ENCODE measurements around the gene ANKS6.
"Not testable (repeated sequence)": the region's sequence is repeated elsewhere in the genome, so short reads cannot be mapped to it uniquely, and the experiment has no call there.

Gene ANKS6

GRCh38 chr9:98688710-98689495, 107.5 kb downstream of the ANKS6 start:
- H3K27ac ChIP-seq (ENCODE audit: low read depth, low read length) = no peak overlapping the region
- H3K27me3 ChIP-seq (ENCODE audit: control insufficient read depth, low read length) = peaks cover 14% of the 10 kb centered on the region; the same call in 1 of the 2 replicates
- H3K4me1 ChIP-seq (ENCODE audit: control insufficient read depth, low read length) = no peaks in the 10 kb centered on the region
- TF ChIP-seq EZH2phosphoT487 (IDR thresholded peaks at IDR 0.05; ENCODE audit: borderline replicate concordance, low read length) (no peak), CTCF (IDR thresholded peaks at IDR 0.05; ENCODE audit: low read depth, low read length, poor library complexity, severe bottlenecking) (no peak)
- H3K4me3 ChIP-seq (ENCODE audit: low read length) = no peak overlapping the region
- H3F3A ChIP-seq (ENCODE audit: control insufficient read depth, insufficient read depth) = no peaks in the 10 kb centered on the region
- no peaks in the 10 kb centered on the region for H3K9me2 ChIP-seq (replicated peaks; ENCODE audit: control insufficient read depth, low read length)
- no peaks in the 10 kb centered on the region for H4K20me1 ChIP-seq (ENCODE audit: control insufficient read depth, insufficient read depth, low read depth, low read length)
- no peaks in the 10 kb centered on the region for H3K9me3 ChIP-seq (ENCODE audit: control insufficient read depth, insufficient read depth, low read length)
- H3K79me2 ChIP-seq (ENCODE audit: control insufficient read depth, low read length) = no peaks in the 10 kb centered on the region
- H3K4me2 ChIP-seq (ENCODE audit: low read length) = no peak overlapping the region
- no peaks in the 10 kb centered on the region for H3K36me3 ChIP-seq (ENCODE audit: control insufficient read depth, low read length)

- Histone ChIP-seq H3K27me3 (ENCODE audit: control insufficient read depth, low read length) (peaks cover 14% of the 10 kb centered on the region; the same call in 1 of the 2 replicates), H3F3A (ENCODE audit: control insufficient read depth, insufficient read depth) (no peaks in the 10 kb centered on the region), H4K20me1 (ENCODE audit: control insufficient read depth, insufficient read depth, low read depth, low read length) (no peaks in the 10 kb centered on the region), H3K79me2 (ENCODE audit: control insufficient read depth, low read length) (no peaks in the 10 kb centered on the region), H3K36me3 (ENCODE audit: control insufficient read depth, low read length) (no peaks in the 10 kb centered on the region), H3K4me2 (ENCODE audit: low read length) (no peak overlapping the region), H3K4me3 (ENCODE audit: low read length) (no peak overlapping the region), H3K9me3 (ENCODE audit: control insufficient read depth, insufficient read depth, low read length) (no peaks in the 10 kb centered on the region), H3K4me1 (ENCODE audit: control insufficient read depth, low read length) (no peaks in the 10 kb centered on the region), H3K27ac (ENCODE audit: low read depth, low read length) (no peak overlapping the region), H3K9me2 (replicated peaks; ENCODE audit: control insufficient read depth, low read length) (no peaks in the 10 kb centered on the region)
- TF ChIP-seq EZH2phosphoT487 (IDR thresholded peaks at IDR 0.05; ENCODE audit: borderline replicate concordance, low read length) (no peak), CTCF (IDR thresholded peaks at IDR 0.05; ENCODE audit: low read depth, low read length, poor library complexity, severe bottlenecking) (no peak)
These were observed 108.4 kb downstream of the ANKS6 start for GRCh38 chr9:98687911-98688310.

GRCh38 chr9:98686961-98687855, 109.1 kb downstream of the ANKS6 start:
- Histone ChIP-seq H3K4me2 (ENCODE audit: low read length) (no peak overlapping the region), H3K27me3 (ENCODE audit: control insufficient read depth, low read length) (peaks cover 14% of the 10 kb centered on the region; the same call in 1 of the 2 replicates), H3K27ac (ENCODE audit: low read depth, low read length) (no peak overlapping the region), H3K9me2 (replicated peaks; ENCODE audit: control insufficient read depth, low read length) (no peaks in the 10 kb centered on the region), H3K9me3 (ENCODE audit: control insufficient read depth, insufficient read depth, low read length) (no peaks in the 10 kb centered on the region), H3F3A (ENCODE audit: control insufficient read depth, insufficient read depth) (no peaks in the 10 kb centered on the region), H3K36me3 (ENCODE audit: control insufficient read depth, low read length) (no peaks in the 10 kb centered on the region), H4K20me1 (ENCODE audit: control insufficient read depth, insufficient read depth, low read depth, low read length) (no peaks in the 10 kb centered on the region), H3K4me3 (ENCODE audit: low read length) (no peak overlapping the region), H3K4me1 (ENCODE audit: control insufficient read depth, low read length) (no peaks in the 10 kb centered on the region), H3K79me2 (ENCODE audit: control insufficient read depth, low read length) (no peaks in the 10 kb centered on the region)
- TF ChIP-seq CTCF (IDR thresholded peaks at IDR 0.05; ENCODE audit: low read depth, low read length, poor library complexity, severe bottlenecking) (no peak), EZH2phosphoT487 (IDR thresholded peaks at IDR 0.05; ENCODE audit: borderline replicate concordance, low read length) (no peak)

- H3K9me2 ChIP-seq (replicated peaks; ENCODE audit: control insufficient read depth, low read length); H4K20me1 ChIP-seq (ENCODE audit: control insufficient read depth, insufficient read depth, low read depth, low read length); H3K36me3 ChIP-seq (ENCODE audit: control insufficient read depth, low read length); H3K4me3 ChIP-seq (ENCODE audit: low read length); H3K9me3 ChIP-seq (ENCODE audit: control insufficient read depth, insufficient read depth, low read length); H3K27ac ChIP-seq (ENCODE audit: low read depth, low read length); H3K4me1 ChIP-seq (ENCODE audit: control insufficient read depth, low read length); H3F3A ChIP-seq (ENCODE audit: control insufficient read depth, insufficient read depth); H3K27me3 ChIP-seq (ENCODE audit: control insufficient read depth, low read length); H3K4me2 ChIP-seq (ENCODE audit: low read length); H3K79me2 ChIP-seq (ENCODE audit: control insufficient read depth, low read length): not testable (repeated sequence)
These were observed 111.5 kb downstream of the ANKS6 start for GRCh38 chr9:98684816-98685215.
